CD14-positive monocyte (primary cell): ENCODE measurements around the gene SASH3. TPM values are rescaled to one million over a fixed set of nuclear protein-coding genes. Genes with fewer than 3 reads are reported as not detected.
A peak's percentile ranks its signal among the peaks of the same experiment; 100 is the strongest.

Source experiments
- DNase-seq, 3 donors: peaks; one replicate each; pipeline ENCODE4 v3.0.0-alpha.2; 2011 to 2022
- H2AFZ ChIP-seq: 2 replicates; pipeline ENCODE4 v1.6.0; 2012; ENCODE audit warnings: mild to moderate bottlenecking, low read depth, low read length, inconsistent platforms; ENCODE audit not compliant: insufficient read depth, poor library complexity, severe bottlenecking
- H3K27ac ChIP-seq, 2 donors: 1 replicate in 1 of 2; 2 replicates in 1 of 2; pipeline ENCODE4 v1.5.1; 2012 to 2013; ENCODE audit warnings: low read length in 2 of 2, control low read depth in 1 of 2, inconsistent platforms in 1 of 2, low read depth in 1 of 2, mild to moderate bottlenecking in 1 of 2
- H3K27me3 ChIP-seq, 2 donors: one replicate each; pipeline versions ENCODE4 v1.6.0 to v1.6.1; 2011 to 2013; ENCODE audit warnings: low read length in 2 of 2; ENCODE audit not compliant: control insufficient read depth in 2 of 2, insufficient read depth in 2 of 2
- H3K36me3 ChIP-seq, 2 donors: replicated peaks in 1 of 2; 1 replicate in 1 of 2; 2 replicates in 1 of 2; pipeline versions ENCODE4 v1.5.1 to v1.6.1; 2012 to 2013; ENCODE audit warnings: low read length in 2 of 2, control low read depth in 1 of 2, inconsistent platforms in 1 of 2, mild to moderate bottlenecking in 1 of 2; ENCODE audit not compliant: insufficient read depth in 2 of 2, control insufficient read depth in 1 of 2
- H3K4me1 ChIP-seq, 2 donors: 1 replicate in 1 of 2; 2 replicates in 1 of 2; pipeline versions ENCODE4 v1.5.1 to v1.6.1; 2012 to 2013; ENCODE audit warnings: low read length in 2 of 2, control low read depth in 1 of 2, inconsistent platforms in 1 of 2, mild to moderate bottlenecking in 1 of 2, moderate library complexity in 1 of 2; ENCODE audit not compliant: insufficient read depth in 2 of 2, control insufficient read depth in 1 of 2
- H3K4me2 ChIP-seq: replicated peaks from 2 replicates; pipeline ENCODE3; 2012; ENCODE audit warnings: low read length, moderate library complexity, mild to moderate bottlenecking; ENCODE audit not compliant: poor library complexity, severe bottlenecking; ENCODE audit errors: extremely low read depth
- H3K4me3 ChIP-seq, 3 experiments: fragments of 200-600 bp in 1 of 3; sonication (generic) in 1 of 3; replicated peaks in 1 of 3; 1 replicate in 2 of 3; 2 replicates in 1 of 3; pipeline ENCODE4 v1.5.1; 2011 to 2013; ENCODE audit warnings: low read length in 3 of 3, mild to moderate bottlenecking in 3 of 3, control low read depth in 2 of 3, low read depth in 2 of 3, inconsistent platforms in 1 of 3, moderate library complexity in 1 of 3
- H3K79me2 ChIP-seq: 2 replicates; pipeline ENCODE4 v1.6.0; 2012; ENCODE audit warnings: mild to moderate bottlenecking, control low read depth, inconsistent platforms, low read length, moderate library complexity; ENCODE audit not compliant: insufficient read depth
- H3K9ac ChIP-seq: 2 replicates; pipeline ENCODE4 v1.6.0; 2017; ENCODE audit warnings: low read length, mild to moderate bottlenecking; ENCODE audit not compliant: insufficient read depth, poor library complexity, severe bottlenecking
- H3K9me3 ChIP-seq, 2 donors: replicated peaks in 1 of 2; 1 replicate in 1 of 2; 2 replicates in 1 of 2; pipeline versions ENCODE4 v1.5.1 to v1.6.1; 2012 to 2013; ENCODE audit warnings: low read length in 2 of 2, control low read depth in 1 of 2; ENCODE audit not compliant: control insufficient read depth in 1 of 2, insufficient read depth in 1 of 2
- H4K20me1 ChIP-seq: 2 replicates; pipeline ENCODE4 v1.6.0; 2012; ENCODE audit warnings: mild to moderate bottlenecking, low read length, control low read depth, moderate library complexity; ENCODE audit not compliant: insufficient read depth
- H3K27ac Mint-ChIP-seq, 7 donors: one replicate each; pipeline ENCODE4 v1.8.0; 2020; ENCODE audit warnings: mild to moderate bottlenecking in 7 of 7, mixed read lengths in 7 of 7, moderate library complexity in 6 of 7, inconsistent platforms in 2 of 7
- H3K27me3 Mint-ChIP-seq, 3 donors: one replicate each; pipeline ENCODE4 v1.8.0; 2021 to 2022; ENCODE audit warnings: low read depth in 3 of 3, mild to moderate bottlenecking in 3 of 3, mixed read lengths in 3 of 3, moderate library complexity in 3 of 3, inconsistent platforms in 1 of 3
- H3K36me3 Mint-ChIP-seq, 2 donors: one replicate each; pipeline ENCODE4 v1.8.0; 2020; ENCODE audit warnings: mixed read lengths in 2 of 2, inconsistent platforms in 1 of 2, mild to moderate bottlenecking in 1 of 2
- H3K4me1 Mint-ChIP-seq: one replicate; pipeline ENCODE4 v1.8.0; 2020; ENCODE audit warnings: mild to moderate bottlenecking, mixed read lengths
- H3K4me3 Mint-ChIP-seq, 2 donors: one replicate each; pipeline ENCODE4 v1.8.0; 2020; ENCODE audit warnings: mild to moderate bottlenecking in 2 of 2, mixed read lengths in 2 of 2, moderate library complexity in 1 of 2
- H3K9me3 Mint-ChIP-seq, 7 donors: one replicate each; pipeline ENCODE4 v1.8.0; 2020 to 2022; ENCODE audit warnings: mixed read lengths in 7 of 7, mild to moderate bottlenecking in 6 of 7, moderate library complexity in 6 of 7, inconsistent platforms in 2 of 7
- CTCF ChIP-seq: fragments of 200-600 bp; IDR thresholded peaks from one replicate; pipeline ENCODE4 v1.8.0; 2022; ENCODE audit warnings: antibody characterized with exemption, mild to moderate bottlenecking
- WGBS: methylation state at CpG from one replicate; pipeline ENCODE4 v1.1.5; 2013; ENCODE audit warnings: missing lambda C conversion rate; ENCODE audit not compliant: insufficient coverage; 5-methylcytosine and 5-hydroxymethylcytosine counted together
- intact Hi-C, 2 donors: fragments of 100-400 bp; cut with micrococcal nuclease; formaldehyde crosslinking; loops; one replicate each; pipeline versions ENCODE4 v1.15.0 to v1.15.1; 2023
- polyA plus RNA-seq, 3 donors: library from polyadenylated mRNA; depleted of rRNA in 1 of 3; unstranded in 2 of 3; stranded (reverse) in 1 of 3; fragments of 300-500 nt in 2 of 3; fragments of >200 nt in 1 of 3; fragmentation: Illumina TruSeq in 2 of 3; gene quantifications; 1 replicate in 2 of 3; 2 replicates in 1 of 3; pipeline ENCODE4 v1.2.3, GENCODE V29; 2012 to 2021

The SASH3 gene
- polyA plus RNA-seq, 3 donors, result 127 to 272 (median 179) TPM

GRCh38 chrX:129783291-129783713 is 3.6 kb downstream of the SASH3 start:
- H3K27me3 Mint-ChIP-seq, result peaks cover 0 to 13% (median 0%) of the 10 kb centered on the region in 3 donors
- H3K36me3 Mint-ChIP-seq, result peaks cover 46 to 58% of the 10 kb centered on the region in 2 donors
- H3K4me3 Mint-ChIP-seq, result peak overlapping the region; percentile 95 to 96
- Histone ChIP-seq H3K79me2 (peaks cover 97% of the 10 kb centered on the region), H3K27me3 (no peaks in the 10 kb centered on the region), H4K20me1 (peaks cover 55% of the 10 kb centered on the region), H2AFZ (no peak overlapping the region), H3K36me3 (peaks cover 20 to 33% of the 10 kb centered on the region in 2 donors), H3K9ac (peak overlapping the region; percentile 25), H3K4me1 (peaks cover 67 to 75% of the 10 kb centered on the region in 2 donors), H3K4me2 (peak overlapping the region; percentile 77), H3K9me3 (no peaks in the 10 kb centered on the region), H3K27ac (peak overlapping the region; percentile 91 to 96), H3K4me3 (peak overlapping the region in 2 of 3 experiments; percentile 57 to 97)
- no peak for TF ChIP-seq CTCF
- peaks cover 0 to 5% (median 2%) of the 10 kb centered on the region in 7 donors for H3K9me3 Mint-ChIP-seq
- H3K27ac Mint-ChIP-seq, result peak overlapping the region; percentile 86 to 99 (median 95)
- WGBS, result 68% methylated on average over 7 of the region's 11 CpGs
- intact Hi-C loops, result loop anchor here in 1 of 2 donors (5.0 kb wide), 1 partner anchor 34 kb away; no protein-coding TSS in a partner anchor
- DNase-seq, result no peak
- peaks cover 65% of the 10 kb centered on the region for H3K4me1 Mint-ChIP-seq

GRCh38 chrX:129784371-129784770 is 4.6 kb downstream of the SASH3 start:
- H2AFZ ChIP-seq, result no peak overlapping the region

More at GRCh38 chrX:129784371-129784770, 4.6 kb downstream of the SASH3 start:
- H3K4me3 Mint-ChIP-seq, result peak overlapping the region; percentile 95 to 96
- intact Hi-C loops, result loop anchor here in 1 of 2 donors (5.0 kb wide), 1 partner anchor 33 kb away; no protein-coding TSS in a partner anchor
- WGBS, result no CpG with 5 or more reads among the region's 7 CpGs
- H3K27ac Mint-ChIP-seq, result peak overlapping the region; percentile 88 to 99 (median 95)
- H3K9me3 Mint-ChIP-seq, result peaks cover 0 to 5% (median under 1%) of the 10 kb centered on the region in 7 donors
- Histone ChIP-seq H4K20me1 (peaks cover 64% of the 10 kb centered on the region), H3K79me2 (peaks cover 90% of the 10 kb centered on the region), H3K36me3 (peaks cover 30 to 41% of the 10 kb centered on the region in 2 donors), H3K4me3 (peak overlapping the region in 2 of 3 experiments; percentile 7 to 97), H3K9ac (no peak overlapping the region), H3K4me2 (peak overlapping the region; percentile 77), H3K9me3 (no peaks in the 10 kb centered on the region), H3K27ac (peak overlapping the region; percentile 91 to 96), H3K4me1 (peaks cover 57 to 65% of the 10 kb centered on the region in 2 donors), H3K27me3 (no peaks in the 10 kb centered on the region)
- H3K36me3 Mint-ChIP-seq, result peaks cover 49 to 69% of the 10 kb centered on the region in 2 donors
- TF ChIP-seq CTCF, result no peak
- peaks cover 0 to 10% (median 0%) of the 10 kb centered on the region in 3 donors for H3K27me3 Mint-ChIP-seq
- peak in 2 of 3 donors; percentile 45 to 60 for DNase-seq
- H3K4me1 Mint-ChIP-seq, result peaks cover 59% of the 10 kb centered on the region
